K562 (cell line): Measurements from ENCODE around the gene TBL1X. TPM values are rescaled to one million over a fixed set of nuclear protein-coding genes. Genes with fewer than 3 reads are reported as not detected.

Experiments
- ATAC-seq: fragments of 200-7000 bp; cut with Tn5 transposase; 3 replicates; pipeline ENCODE4 v1.9.1; 2020; ENCODE audit warnings: moderate library complexity
- BruUV-seq: library from RNA; stranded (reverse); fragments of 400-500 nt; replicated peaks from 2 replicates; lab custom pipeline; 2021; lab: Mats Ljungman, UMichigan
- CTCF ChIA-PET: fragments of 300-600 bp; formaldehyde crosslinking; extraction: SDS; loops from one replicate; lab custom pipeline; 2021; ENCODE audit warnings: low intra/inter-chr PET ratio; lab: Yijun Ruan, JAX
- POLR2A ChIA-PET: fragments of 300-600, 350-650 bp; sonication (Branson Sonifier 250); formaldehyde crosslinking; extraction: SDS; loops from one replicate; lab custom pipeline; 2021; ENCODE audit warnings: antibody characterized with exemption, inconsistent platforms; lab: Yijun Ruan, JAX
- DNase-seq, 4 experiments: peaks; one replicate each; pipeline versions ENCODE4 v3.0.0 to v3.0.0-alpha.2; 2011 to 2018; ENCODE audit warnings: low spot score in 3 of 4, mixed read lengths in 3 of 4; ENCODE audit errors: extremely low read depth in 1 of 4
- FAIRE-seq: peaks from 2 replicates; lab custom pipeline; 2011; peaks lifted over from hg19 to GRCh38; lab: Jason Lieb, UNC
- H2AFZ ChIP-seq: 2 replicates; pipeline ENCODE4 v1.6.0; 2011; ENCODE audit warnings: low read depth, low read length, control low read depth, inconsistent platforms
- H3K27ac ChIP-seq: fragments of 200-600 bp; 3 replicates; pipeline ENCODE4 v1.8.0; 2011; ENCODE audit warnings: low read depth, mild to moderate bottlenecking, control low read depth, inconsistent platforms, low read length, moderate library complexity, mixed read lengths; ENCODE audit errors: extremely low read depth
- H3K27me3 ChIP-seq, 2 experiments: fragments of 300-600 bp in 1 of 2; 2 replicates in 1 of 2; 3 replicates in 1 of 2; pipeline versions ENCODE4 v1.6.0 to v1.8.0; 2011; ENCODE audit warnings: inconsistent platforms in 2 of 2, low read length in 2 of 2, mild to moderate bottlenecking in 1 of 2, mixed read lengths in 1 of 2, moderate library complexity in 1 of 2; ENCODE audit not compliant: control insufficient read depth in 2 of 2, insufficient read depth in 2 of 2
- H3K36me3 ChIP-seq: fragments of 300-600 bp; 3 replicates; pipeline ENCODE4 v1.8.0; 2011; ENCODE audit warnings: mild to moderate bottlenecking, low read length, inconsistent platforms; ENCODE audit not compliant: control insufficient read depth, insufficient read depth
- H3K4me1 ChIP-seq, 2 experiments: fragments of 200-600 bp in 1 of 2; replicated peaks in 1 of 2; 2 replicates in 1 of 2; 3 replicates in 1 of 2; pipeline versions ENCODE4 v1.5.1 to v1.8.0; 2011; ENCODE audit warnings: inconsistent platforms in 2 of 2, low read length in 2 of 2, mild to moderate bottlenecking in 1 of 2, mixed read lengths in 1 of 2, moderate library complexity in 1 of 2; ENCODE audit not compliant: control insufficient read depth in 2 of 2, insufficient read depth in 2 of 2
- H3K4me2 ChIP-seq: 2 replicates; pipeline ENCODE4 v1.6.1; 2011; ENCODE audit warnings: low read length, control low read depth, inconsistent platforms, mixed read lengths; ENCODE audit not compliant: insufficient read depth
- H3K4me3 ChIP-seq: fragments of 200-600 bp; sonication (generic), shearing (Covaris generic); 2 replicates; pipeline ENCODE4 v1.5.1; 2016; ENCODE audit warnings: control low read depth, inconsistent platforms
- H3K79me2 ChIP-seq: fragments of 200-600 bp; 3 replicates; pipeline ENCODE4 v1.8.0; 2011; ENCODE audit warnings: low read length, inconsistent platforms; ENCODE audit not compliant: control insufficient read depth, insufficient read depth
- H3K9ac ChIP-seq, 2 experiments: 2 replicates each; pipeline versions ENCODE4 v1.6.0 to v1.6.1; 2011; ENCODE audit warnings: low read depth in 2 of 2, low read length in 2 of 2, control low read depth in 1 of 2, inconsistent platforms in 1 of 2, mild to moderate bottlenecking in 1 of 2, mixed read lengths in 1 of 2; ENCODE audit not compliant: insufficient read depth in 1 of 2
- H3K9me1 ChIP-seq: one replicate; pipeline ENCODE4 v1.6.0; 2011; ENCODE audit warnings: inconsistent platforms, mild to moderate bottlenecking, low read length, moderate library complexity; ENCODE audit not compliant: control insufficient read depth, insufficient read depth
- H3K9me3 ChIP-seq: replicated peaks from 2 replicates; pipeline ENCODE4 v1.5.1; 2011; ENCODE audit warnings: low read depth, low read length, inconsistent platforms; ENCODE audit not compliant: control insufficient read depth, insufficient read depth
- H4K20me1 ChIP-seq: replicated peaks from 2 replicates; pipeline ENCODE4 v1.6.1; 2011; ENCODE audit warnings: low read length, inconsistent platforms, mixed read lengths; ENCODE audit not compliant: control insufficient read depth, insufficient read depth
- ARID3B ChIP-seq: fragments of 250-450 bp; sonication (Bioruptor Pico); IDR thresholded peaks from 2 replicates; pipeline ENCODE4 v1.4.0; 2020; ENCODE audit warnings: borderline replicate concordance
- ATF6 ChIP-seq: sonication (generic); formaldehyde crosslinking; IDR thresholded peaks from 2 replicates; pipeline ENCODE4 v1.4.0; 2020; ENCODE audit warnings: mild to moderate bottlenecking, missing genetic modification reagents
- FOXM1 ChIP-seq, 2 experiments: fragments of 450-650 bp in 1 of 2; sonication (generic) in 1 of 2; formaldehyde crosslinking in 1 of 2; IDR thresholded peaks; 2 replicates each; pipeline versions ENCODE4 v1.6.1 to v1.9.0; 2017 to 2022; ENCODE audit warnings: low read depth in 2 of 2, mild to moderate bottlenecking in 2 of 2, missing genetic modification reagents in 1 of 2, moderate library complexity in 1 of 2
- GTF2A2 ChIP-seq: IDR thresholded peaks from 2 replicates; pipeline ENCODE4 v1.6.1; 2016; ENCODE audit warnings: mild to moderate bottlenecking, missing genetic modification characterization, missing compliant biosample characterization
- MLX ChIP-seq, 2 experiments: fragments of 450-650 bp in 1 of 2; sonication (generic) in 1 of 2; formaldehyde crosslinking; conservative IDR thresholded peaks; 2 replicates each; pipeline versions ENCODE4 v1.4.0 to v1.8.1; 2020 to 2022; ENCODE audit warnings: mild to moderate bottlenecking in 1 of 2, missing genetic modification reagents in 1 of 2
- MNT ChIP-seq, 2 experiments: fragments of 450-650 bp; conservative IDR thresholded peaks; 2 replicates each; pipeline ENCODE4 v1.6.1; 2017; ENCODE audit warnings: mild to moderate bottlenecking in 2 of 2, moderate library complexity in 2 of 2
- MTF1 ChIP-seq: fragments of 250-450 bp; sonication (Bioruptor Pico); IDR thresholded peaks from 2 replicates; pipeline ENCODE4 v1.9.0; 2021; ENCODE audit warnings: moderate library complexity, mild to moderate bottlenecking, inconsistent platforms, borderline replicate concordance
- NCOR1 ChIP-seq: fragments of 450-650 bp; IDR thresholded peaks from 2 replicates; pipeline ENCODE4 v1.6.1; 2016; ENCODE audit warnings: mild to moderate bottlenecking, moderate library complexity
- PPARD ChIP-seq: fragments of 250-450 bp; sonication (Bioruptor Pico); IDR thresholded peaks from 2 replicates; pipeline ENCODE4 v1.8.0; 2022; ENCODE audit warnings: inconsistent platforms, mild to moderate bottlenecking, moderate library complexity
- RB1 ChIP-seq: fragments of 450-650 bp; IDR thresholded peaks from 2 replicates; pipeline ENCODE4 v1.6.1; 2017; ENCODE audit warnings: low read depth, mild to moderate bottlenecking
- SOX6 ChIP-seq: fragments of 450-650 bp; IDR thresholded peaks from 2 replicates; pipeline ENCODE4 v1.6.1; 2014; ENCODE audit warnings: mild to moderate bottlenecking
- TEAD4 ChIP-seq, 2 experiments: sonication (generic) in 1 of 2; formaldehyde crosslinking in 1 of 2; IDR thresholded peaks; 2 replicates each; pipeline versions ENCODE4 v1.6.1 to v1.8.0; 2012 to 2022; ENCODE audit warnings: borderline replicate concordance in 1 of 2, inconsistent platforms in 1 of 2, low read length in 1 of 2, mild to moderate bottlenecking in 1 of 2, missing genetic modification reagents in 1 of 2
- ZNF280B ChIP-seq: fragments of 250-450 bp; sonication (Bioruptor Pico); IDR thresholded peaks from 2 replicates; pipeline ENCODE4 v1.5.1; 2021; ENCODE audit warnings: mild to moderate bottlenecking
- ZNF431 ChIP-seq: sonication (generic); formaldehyde crosslinking; IDR thresholded peaks from 2 replicates; pipeline ENCODE4 v1.8.0; 2022; ENCODE audit warnings: mild to moderate bottlenecking, missing genetic modification reagents
- WGBS: fragments of 100-300 bp; shearing (Covaris generic); methylation state at CpG from one replicate; pipeline ENCODE4 v1.1.6; 2016; ENCODE audit warnings: low coverage, mixed read lengths; ENCODE audit not compliant: insufficient coverage; ENCODE audit errors: missing lambda C conversion rate; 5-methylcytosine and 5-hydroxymethylcytosine counted together
- in situ Hi-C: fragments of 300-500 bp; cut with MboI; formaldehyde crosslinking; loops from 4 replicates; pipeline ENCODE4 v1.15.0; 2018; ENCODE audit warnings: inconsistent platforms, mixed read lengths
- intact Hi-C: fragments of 100-400 bp; cut with micrococcal nuclease; formaldehyde crosslinking; loops from 2 replicates; pipeline ENCODE4 v1.14.2; 2022
- polyA plus RNA-seq, 8 experiments: library from polyadenylated mRNA; depleted of rRNA in 4 of 8; stranded (reverse) in 5 of 8; unstranded in 3 of 8; fragments of >200 nt; fragmentation: Nextera tagmentation in 2 of 8; fragmentation: Illumina TruSeq in 1 of 8; extraction: Ambion mirVana in 2 of 8; extraction: Trizol in 1 of 8; gene quantifications; 2 replicates each; pipeline versions ENCODE4 v1.2.1 to v1.2.3, GENCODE V29; 2011 to 2014; ENCODE audit warnings: inconsistent platforms in 1 of 8, missing spikeins in 1 of 8
- total RNA-seq, 7 experiments: library from RNA; depleted of rRNA in 6 of 7; stranded (reverse); fragments of >200 nt in 6 of 7; fragmentation: Illumina TruSeq in 2 of 7; extraction: Trizol in 2 of 7; gene quantifications; 2 replicates each; pipeline versions ENCODE4 v1.2.1 to v1.2.3, GENCODE V29; 2011 to 2021; ENCODE audit warnings: low replicate concordance in 1 of 7

Gene TBL1X
- total and polyA plus RNA-seq, 9 of the 15 experiments (the other 6 are each of a cell fraction or from before 2014, with no cell fraction given) = 6.0 to 49.6 (median 19.7) TPM

GRCh38 chrX:9482408-9482807 lies 17.6 kb downstream of the TBL1X start:
- Histone ChIP-seq H3K4me3 (no peak overlapping the region), H3K9me1 (no peaks in the 10 kb centered on the region), H3K4me2 (no peak overlapping the region), H4K20me1 (no peaks in the 10 kb centered on the region; the same call in 1 of the 2 replicates), H3K9me3 (no peaks in the 10 kb centered on the region), H3K4me1 (no peaks in the 10 kb centered on the region; a peak in 1 of 5 replicates), H3K27me3 (no peaks in the 10 kb centered on the region), H3K79me2 (peaks cover 62% of the 10 kb centered on the region), H3K36me3 (peaks cover 21% of the 10 kb centered on the region; the same call in 2 of the 3 replicates), H2AFZ (no peak overlapping the region), H3K27ac (no peak overlapping the region), H3K9ac (no peak overlapping the region)
- ChIA-PET CTCF (no interaction called here), POLR2A (interaction anchor here (0.7 to 1.4 kb wide), 2 partner anchors 10 to 14 kb away, joined by 3 to 5 read pairs; no protein-coding TSS in a partner anchor)
- WGBS = 89% methylated on average over 2 of the region's 2 CpGs
- no peak for ATAC-seq
- no TSS peak for BruUV-seq
- intact Hi-C loops (no loop called here), in situ Hi-C loops (no loop called here)
- DNase-seq = no peak
- FAIRE-seq = no peak
- no peak for TF ChIP-seq ZNF280B (CRISPR knock-in tag)
- TF ChIP-seq RB1 = no peak
- no peak for TF ChIP-seq MTF1 (CRISPR knock-in tag)
- no peak for TF ChIP-seq PPARD
- TF ChIP-seq MLX (CRISPR knock-in tag; conservative IDR thresholded peaks at IDR 0.05) = no peak
- no peak for TF ChIP-seq NCOR1
- no peak for TF ChIP-seq ARID3B
- no peak for TF ChIP-seq FOXM1 (IDR thresholded peaks at IDR 0.05; ENCODE audit: low read depth)
- no peak for TF ChIP-seq FOXM1 (CRISPR knock-in tag; IDR thresholded peaks at IDR 0.05; ENCODE audit: low read depth)
- no peak for TF ChIP-seq MNT (conservative IDR thresholded peaks at IDR 0.05)
- TF ChIP-seq ATF6 (CRISPR knock-in tag) = no peak
- no peak for TF ChIP-seq GTF2A2 (tag)
- TF ChIP-seq TEAD4 (IDR thresholded peaks at IDR 0.05; ENCODE audit: low read length) = no peak
- TF ChIP-seq TEAD4 (CRISPR knock-in tag; IDR thresholded peaks at IDR 0.05; ENCODE audit: borderline replicate concordance) = no peak
- no peak for TF ChIP-seq ZNF431 (CRISPR knock-in tag)
- no peak for TF ChIP-seq SOX6
